SK-N-MC (cell line): ENCODE results near the gene SPAG6.

Source experiments
- DNase-seq: peaks from one replicate; pipeline ENCODE4 v3.0.0-alpha.2; 2011; ENCODE audit warnings: low read depth, low spot score
- H3K27ac ChIP-seq: fragments of 200-600 bp; sonication (generic); 2 replicates; pipeline ENCODE4 v1.5.1; 2016; ENCODE audit warnings: mixed run types
- H3K36me3 ChIP-seq: fragments of 200-600 bp; sonication (generic); 2 replicates; pipeline ENCODE4 v1.6.1; 2017; ENCODE audit warnings: antibody characterized with exemption, low read length, mixed read lengths; ENCODE audit not compliant: insufficient read depth
- H3K4me3 ChIP-seq: fragments of 200-600 bp; sonication (generic); 2 replicates; pipeline ENCODE4 v1.5.1; 2016
- H3K9ac ChIP-seq: fragments of 200-600 bp; sonication (generic); 2 replicates; pipeline ENCODE4 v1.8.0; 2017; ENCODE audit warnings: mixed run types, mixed read lengths; ENCODE audit not compliant: insufficient read length
- H3K9me3 ChIP-seq: fragments of 200-600 bp; sonication (generic); 2 replicates; pipeline ENCODE4 v1.6.1; 2017; ENCODE audit warnings: low read depth, mild to moderate bottlenecking, antibody characterized with exemption, low read length, moderate library complexity, mixed read lengths
- EZH2 ChIP-seq: fragments of 200-600 bp; sonication (generic); IDR thresholded peaks from one replicate; pipeline ENCODE4 v1.6.1; 2017; ENCODE audit warnings: antibody characterized with exemption
- FOXP2 ChIP-seq: optimal IDR thresholded peaks from 2 replicates; pipeline ENCODE3; 2011; ENCODE audit warnings: mild to moderate bottlenecking, moderate library complexity; ENCODE audit not compliant: insufficient read depth; ENCODE audit errors: extremely low read length, control extremely low read depth
- POLR2AphosphoS5 ChIP-seq: IDR thresholded peaks from 2 replicates; pipeline ENCODE4 v1.6.1; 2012; ENCODE audit warnings: mild to moderate bottlenecking, low read depth, low read length, borderline replicate concordance

SPAG6 gene

GRCh38 chr10:22434521-22434920 is 89.2 kb downstream of the SPAG6 start:
- Histone ChIP-seq H3K36me3 (no peaks in the 10 kb centered on the region), H3K9ac (no peak overlapping the region), H3K27ac (no peak overlapping the region), H3K9me3 (no peaks in the 10 kb centered on the region), H3K4me3 (no peak overlapping the region)
- TF ChIP-seq FOXP2 = no peak
- no peak for TF ChIP-seq EZH2
- TF ChIP-seq POLR2AphosphoS5 = no peak
- no peak for DNase-seq

- Histone ChIP-seq H3K27ac (no peak overlapping the region), H3K9me3 (no peaks in the 10 kb centered on the region), H3K9ac (no peak overlapping the region), H3K4me3 (no peak overlapping the region), H3K36me3 (no peaks in the 10 kb centered on the region)
- no peak for TF ChIP-seq POLR2AphosphoS5
- TF ChIP-seq FOXP2 = no peak
- no peak for TF ChIP-seq EZH2
- DNase-seq = no peak
Measured at GRCh38 chr10:22435650-22436049, 90.4 kb downstream of the SPAG6 start.

GRCh38 chr10:22436526-22436892 is 91.2 kb downstream of the SPAG6 start:
- H3K4me3 ChIP-seq = no peak overlapping the region
- no peak overlapping the region for H3K27ac ChIP-seq
- DNase-seq = no peak
- no peak overlapping the region for H3K9ac ChIP-seq
- no peaks in the 10 kb centered on the region for H3K9me3 ChIP-seq
- no peaks in the 10 kb centered on the region for H3K36me3 ChIP-seq
- no peak for TF ChIP-seq EZH2
- no peak for TF ChIP-seq POLR2AphosphoS5
- no peak for TF ChIP-seq FOXP2

- no peak for DNase-seq
- H3K27ac ChIP-seq = no peak overlapping the region
Measured at GRCh38 chr10:22436893-22437619, 91.8 kb downstream of the SPAG6 start.

GRCh38 chr10:22437620-22438588 is 92.6 kb downstream of the SPAG6 start:
- H3K9me3 ChIP-seq = no peaks in the 10 kb centered on the region
- TF ChIP-seq EZH2 = no peak
- TF ChIP-seq FOXP2 = no peak
- no peak for TF ChIP-seq POLR2AphosphoS5
- H3K4me3 ChIP-seq = no peak overlapping the region
- no peak for DNase-seq
- H3K27ac ChIP-seq = no peak overlapping the region
- no peak overlapping the region for H3K9ac ChIP-seq
- no peaks in the 10 kb centered on the region for H3K36me3 ChIP-seq

More at GRCh38 chr10:22436893-22437619, 91.8 kb downstream of the SPAG6 start:
- Histone ChIP-seq H3K9ac (no peak overlapping the region), H3K36me3 (no peaks in the 10 kb centered on the region), H3K4me3 (no peak overlapping the region), H3K9me3 (no peaks in the 10 kb centered on the region)
- TF ChIP-seq POLR2AphosphoS5 = no peak
- TF ChIP-seq FOXP2 = no peak
- TF ChIP-seq EZH2 = no peak

GRCh38 chr10:22438711-22439110 is 93.4 kb downstream of the SPAG6 start:
- Histone ChIP-seq H3K4me3 (no peak overlapping the region), H3K27ac (no peak overlapping the region), H3K9me3 (no peaks in the 10 kb centered on the region), H3K9ac (no peak overlapping the region), H3K36me3 (no peaks in the 10 kb centered on the region)
- no peak for DNase-seq
- TF ChIP-seq EZH2 = no peak
- TF ChIP-seq FOXP2 = no peak

- H3K4me3 ChIP-seq = no peak overlapping the region
- TF ChIP-seq POLR2AphosphoS5 (no peak), FOXP2 (no peak), EZH2 (no peak)
- H3K9ac ChIP-seq = no peak overlapping the region
- no peaks in the 10 kb centered on the region for H3K36me3 ChIP-seq
- no peaks in the 10 kb centered on the region for H3K9me3 ChIP-seq
- DNase-seq = no peak
- no peak overlapping the region for H3K27ac ChIP-seq
Measured at GRCh38 chr10:22442063-22442462, 96.8 kb downstream of the SPAG6 start.

GRCh38 chr10:22442468-22442867 is 97.2 kb downstream of the SPAG6 start:
- DNase-seq = no peak

More at GRCh38 chr10:22442468-22442867, 97.2 kb downstream of the SPAG6 start:
- TF ChIP-seq POLR2AphosphoS5 = no peak
- no peak for TF ChIP-seq EZH2
- no peak for TF ChIP-seq FOXP2
- no peaks in the 10 kb centered on the region for H3K36me3 ChIP-seq
- H3K27ac ChIP-seq = no peak overlapping the region
- no peak overlapping the region for H3K4me3 ChIP-seq
- H3K9me3 ChIP-seq = no peaks in the 10 kb centered on the region
- no peak overlapping the region for H3K9ac ChIP-seq
